GM06990 (cell line): ENCODE results near the gene EPC1.
A peak's percentile ranks its signal among the peaks of the same experiment; 100 is the strongest.

Experiments used
- DNase-seq: peaks from one replicate; pipeline ENCODE4 v3.0.0-alpha.2; 2011; ENCODE audit not compliant: insufficient read length; ENCODE audit errors: extremely low read depth
- H3K27me3 ChIP-seq: replicated peaks from 2 replicates; pipeline ENCODE4 v1.6.0; 2011; ENCODE audit warnings: low read length; ENCODE audit not compliant: control insufficient read depth, insufficient read depth
- H3K36me3 ChIP-seq: 2 replicates; pipeline ENCODE4 v1.5.1; 2011; ENCODE audit warnings: low read length; ENCODE audit not compliant: control insufficient read depth, insufficient read depth
- H3K4me3 ChIP-seq: replicated peaks from 2 replicates; pipeline ENCODE4 v1.5.1; 2011; ENCODE audit warnings: low read depth, mild to moderate bottlenecking, control low read depth, low read length
- CTCF ChIP-seq: IDR thresholded peaks from 2 replicates; pipeline ENCODE4 v1.5.1; 2011; ENCODE audit warnings: low read length, control low read depth, mild to moderate bottlenecking, inconsistent platforms; ENCODE audit not compliant: insufficient read depth, poor library complexity, severe bottlenecking

The EPC1 gene

GRCh38 chr10:32386623-32387260 is 39.8 kb upstream of the EPC1 start:
- no peak for TF ChIP-seq CTCF
- Histone ChIP-seq H3K36me3 (no peaks in the 10 kb centered on the region), H3K27me3 (no peaks in the 10 kb centered on the region), H3K4me3 (no peak overlapping the region)
- no peak for DNase-seq

DNA sequence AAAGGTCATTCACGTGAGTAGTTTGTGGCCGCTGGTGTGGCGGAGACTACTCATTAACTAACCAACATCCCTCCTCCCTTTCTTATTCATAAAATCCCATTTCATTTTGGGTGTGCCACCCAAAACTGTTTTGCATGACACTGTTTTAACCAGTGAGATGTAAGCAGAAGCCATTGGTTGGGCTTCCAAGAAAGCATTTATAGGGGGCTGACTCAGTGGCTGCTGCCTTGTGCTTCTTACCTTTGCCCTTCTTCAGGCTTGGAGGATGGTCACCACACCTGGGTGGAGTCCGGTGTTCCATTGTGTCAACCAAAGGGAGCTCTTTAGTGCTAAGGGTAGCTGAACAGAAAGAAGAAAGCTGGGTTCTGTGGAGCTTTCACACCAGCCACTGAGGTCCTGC is 37.2 kb upstream of the EPC1 start:
- Histone ChIP-seq H3K27me3 (no peaks in the 10 kb centered on the region), H3K4me3 (no peak overlapping the region), H3K36me3 (no peaks in the 10 kb centered on the region)
- DNase-seq = no peak
- no peak for TF ChIP-seq CTCF

DNA sequence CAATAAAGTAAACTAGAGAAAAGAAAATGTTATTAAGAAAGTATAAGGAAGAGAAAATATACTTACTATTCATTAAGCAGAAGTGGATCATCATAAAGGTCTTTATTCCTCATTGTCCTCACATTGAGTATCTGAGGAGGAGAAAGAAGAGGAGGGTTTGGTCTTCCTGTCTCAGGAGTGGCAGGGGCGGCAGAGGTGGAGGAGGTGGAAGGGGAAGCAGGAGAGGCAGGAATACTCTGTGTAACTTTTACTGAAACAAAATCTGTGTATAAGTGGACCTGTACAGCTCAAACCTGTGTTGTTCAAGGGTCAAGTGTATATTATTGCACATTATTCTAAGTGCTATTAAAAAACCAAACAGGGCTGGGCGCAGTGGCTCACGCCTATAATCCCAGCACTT is 34.2 kb upstream of the EPC1 start:
- H3K36me3 ChIP-seq = no peaks in the 10 kb centered on the region
- DNase-seq = no peak
- no peak for TF ChIP-seq CTCF
- H3K4me3 ChIP-seq = no peak overlapping the region
- no peaks in the 10 kb centered on the region for H3K27me3 ChIP-seq

- Histone ChIP-seq H3K4me3 (no peak overlapping the region), H3K27me3 (no peaks in the 10 kb centered on the region), H3K36me3 (no peaks in the 10 kb centered on the region)
- DNase-seq = no peak
- no peak for TF ChIP-seq CTCF
Observed at GRCh38 chr10:32379950-32380551, 33.1 kb upstream of the EPC1 start.

DNA sequence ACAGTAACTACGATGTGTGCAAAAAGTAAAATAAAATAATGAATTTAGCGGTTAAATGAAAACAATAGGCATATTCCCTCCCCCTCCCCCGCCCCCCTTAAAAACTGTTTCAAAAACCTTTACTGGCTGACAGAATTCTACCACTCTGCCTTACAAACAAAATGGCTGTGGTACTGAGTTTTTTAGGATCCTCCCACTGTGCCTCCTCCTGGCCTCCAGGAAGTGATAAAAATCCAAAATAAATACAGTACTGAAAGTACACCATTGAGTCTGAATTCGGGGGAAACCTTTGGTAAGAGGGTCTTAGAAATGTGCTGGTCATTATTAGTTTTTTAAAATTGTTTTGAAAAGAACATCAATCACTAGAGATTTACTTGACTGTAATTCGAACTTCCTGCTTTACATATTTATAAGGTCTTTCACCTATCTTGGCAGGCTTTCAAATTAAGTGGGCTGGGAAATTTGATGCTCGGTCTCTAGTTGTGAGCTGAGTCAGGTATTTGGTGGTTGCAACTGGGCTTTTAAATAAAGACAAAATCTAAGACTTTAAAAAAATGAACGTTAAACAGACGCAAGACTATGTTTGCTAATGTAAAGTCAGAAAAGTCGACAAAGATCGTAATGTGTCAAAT is 32.5 kb upstream of the EPC1 start:
- no peak for TF ChIP-seq CTCF
- no peaks in the 10 kb centered on the region for H3K27me3 ChIP-seq
- peak overlapping the region; percentile 84 for H3K4me3 ChIP-seq
- H3K36me3 ChIP-seq = no peaks in the 10 kb centered on the region
- DNase-seq = no peak
